PC-9 (cell line): Measurements from ENCODE around the gene COL5A3.
A peak's percentile ranks its signal among the peaks of the same experiment; 100 is the strongest.

Experiments
- EZH2 ChIP-seq: fragments of 200-600 bp; sonication (generic); IDR thresholded peaks from 2 replicates; pipeline ENCODE4 v1.8.0; 2017; ENCODE audit warnings: antibody characterized with exemption, low read depth
- TF ChIP-seq, protein P1 (sequence below): fragments of 200-600 bp; sonication (generic); conservative IDR thresholded peaks from 2 replicates; pipeline ENCODE4 v1.6.1; 2017; ENCODE audit warnings: mixed run types, antibody characterized with exemption, mild to moderate bottlenecking, moderate library complexity

DNA sequence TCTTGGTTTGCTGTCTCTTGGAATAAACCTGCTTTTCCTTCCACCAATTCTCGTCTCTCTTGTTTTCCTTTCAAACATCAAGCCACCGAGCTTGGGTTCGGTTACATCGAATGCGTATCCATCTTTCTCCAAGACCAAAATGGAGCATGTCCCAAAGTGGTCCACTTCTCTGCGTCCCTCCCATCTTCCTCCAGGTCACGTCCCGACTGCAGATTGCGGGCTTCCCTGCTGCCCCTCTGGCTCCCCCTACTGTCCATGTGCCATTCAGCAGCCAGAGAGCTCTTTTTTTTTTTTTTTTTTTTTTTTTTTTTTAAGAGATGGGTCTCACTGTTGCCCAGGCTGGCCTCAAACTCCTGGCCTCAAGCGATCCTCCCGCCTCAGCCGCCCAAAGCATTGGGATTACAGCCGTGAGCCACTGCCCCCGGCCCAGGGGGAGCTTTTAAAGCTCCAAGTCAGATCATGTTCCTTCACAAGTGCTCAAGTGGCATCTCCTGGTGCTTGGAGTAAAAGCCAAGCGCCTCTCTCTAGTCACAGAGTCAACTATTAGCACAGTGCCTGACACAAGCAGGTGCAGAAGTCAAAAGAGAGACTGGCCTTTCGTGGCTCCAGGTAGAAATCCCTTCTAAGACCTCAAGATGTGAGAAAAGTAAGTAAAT lies 10.0 kb downstream of the COL5A3 start:
- TF ChIP-seq, protein P1, sequence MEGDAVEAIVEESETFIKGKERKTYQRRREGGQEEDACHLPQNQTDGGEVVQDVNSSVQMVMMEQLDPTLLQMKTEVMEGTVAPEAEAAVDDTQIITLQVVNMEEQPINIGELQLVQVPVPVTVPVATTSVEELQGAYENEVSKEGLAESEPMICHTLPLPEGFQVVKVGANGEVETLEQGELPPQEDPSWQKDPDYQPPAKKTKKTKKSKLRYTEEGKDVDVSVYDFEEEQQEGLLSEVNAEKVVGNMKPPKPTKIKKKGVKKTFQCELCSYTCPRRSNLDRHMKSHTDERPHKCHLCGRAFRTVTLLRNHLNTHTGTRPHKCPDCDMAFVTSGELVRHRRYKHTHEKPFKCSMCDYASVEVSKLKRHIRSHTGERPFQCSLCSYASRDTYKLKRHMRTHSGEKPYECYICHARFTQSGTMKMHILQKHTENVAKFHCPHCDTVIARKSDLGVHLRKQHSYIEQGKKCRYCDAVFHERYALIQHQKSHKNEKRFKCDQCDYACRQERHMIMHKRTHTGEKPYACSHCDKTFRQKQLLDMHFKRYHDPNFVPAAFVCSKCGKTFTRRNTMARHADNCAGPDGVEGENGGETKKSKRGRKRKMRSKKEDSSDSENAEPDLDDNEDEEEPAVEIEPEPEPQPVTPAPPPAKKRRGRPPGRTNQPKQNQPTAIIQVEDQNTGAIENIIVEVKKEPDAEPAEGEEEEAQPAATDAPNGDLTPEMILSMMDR: peak; percentile 92
- no peak for TF ChIP-seq EZH2
